WTC11 (cell line): Measurements from ENCODE around the gene CNDP1. TPM values are rescaled to one million over a fixed set of nuclear protein-coding genes. Genes with fewer than 3 reads are reported as not detected.

Experiments
- ATAC-seq: fragments of 200-7000 bp; cut with Tn5 transposase; 2 replicates; pipeline ENCODE4 v1.10.0; 2021; ENCODE audit warnings: mild to moderate bottlenecking, moderate library complexity
- CTCF ChIA-PET: fragments of 300-600 bp; sonication (Branson Sonifier 250); formaldehyde crosslinking; loops from one replicate; lab custom pipeline; 2021; ENCODE audit warnings: antibody characterized with exemption; lab: Charles Lee
- POLR2A ChIA-PET: fragments of 350-600 bp; sonication (Branson Sonifier 250); formaldehyde crosslinking; loops from one replicate; lab custom pipeline; 2021; ENCODE audit warnings: antibody characterized with exemption; lab: Charles Lee
- DNase-seq: peaks from one replicate; pipeline ENCODE4 v3.0.0; 2021; ENCODE audit warnings: low spot score
- H3K27ac Mint-ChIP-seq: 2 replicates; pipeline ENCODE4 v1.8.0; 2021; ENCODE audit warnings: mixed read lengths
- H3K27me3 Mint-ChIP-seq: 2 replicates; pipeline ENCODE4 v1.8.0; 2021; ENCODE audit warnings: low read depth, mild to moderate bottlenecking, moderate library complexity, mixed read lengths
- H3K36me3 Mint-ChIP-seq: 2 replicates; pipeline ENCODE4 v1.8.0; 2021; ENCODE audit warnings: mixed read lengths
- H3K4me1 Mint-ChIP-seq: 2 replicates; pipeline ENCODE4 v1.8.0; 2022; ENCODE audit warnings: mixed read lengths
- H3K4me3 Mint-ChIP-seq: 2 replicates; pipeline ENCODE4 v1.8.0; 2021; ENCODE audit warnings: mild to moderate bottlenecking, moderate library complexity, mixed read lengths
- H3K9me3 Mint-ChIP-seq: 2 replicates; pipeline ENCODE4 v1.8.0; 2021; ENCODE audit warnings: mixed read lengths
- ELF4 ChIP-seq: sonication (generic); formaldehyde crosslinking; IDR thresholded peaks from 2 replicates; pipeline ENCODE4 v1.8.1; 2022; ENCODE audit warnings: low read depth, mild to moderate bottlenecking, moderate library complexity, missing genetic modification reagents
- FOXJ3 ChIP-seq: sonication (generic); formaldehyde crosslinking; IDR thresholded peaks from 2 replicates; pipeline ENCODE4 v1.9.0; 2021; ENCODE audit warnings: missing genetic modification reagents, mild to moderate bottlenecking, borderline replicate concordance
- FOXP4 ChIP-seq: sonication (generic); formaldehyde crosslinking; IDR thresholded peaks from 2 replicates; pipeline ENCODE4 v1.8.0; 2022; ENCODE audit warnings: mild to moderate bottlenecking, missing genetic modification reagents
- KAT7 ChIP-seq: sonication (generic); formaldehyde crosslinking; IDR thresholded peaks from 2 replicates; pipeline ENCODE4 v1.8.1; 2023; ENCODE audit warnings: missing genetic modification reagents, mild to moderate bottlenecking, borderline replicate concordance
- MAX ChIP-seq: sonication (generic); formaldehyde crosslinking; IDR thresholded peaks from 2 replicates; pipeline ENCODE4 v1.8.0; 2022; ENCODE audit warnings: mild to moderate bottlenecking, missing genetic modification reagents
- OVOL2 ChIP-seq: fragments of 250-450 bp; sonication (Bioruptor Pico); IDR thresholded peaks from 2 replicates; pipeline ENCODE4 v1.9.0; 2021; ENCODE audit warnings: mild to moderate bottlenecking, borderline replicate concordance
- PRDM15 ChIP-seq: sonication (generic); formaldehyde crosslinking; IDR thresholded peaks from 2 replicates; pipeline ENCODE4 v1.8.0; 2022; ENCODE audit warnings: missing genetic modification reagents
- PREB ChIP-seq: sonication (generic); formaldehyde crosslinking; IDR thresholded peaks from 2 replicates; pipeline ENCODE4 v1.8.1; 2022; ENCODE audit warnings: mild to moderate bottlenecking, missing genetic modification reagents, moderate library complexity, borderline replicate concordance
- ZNF281 ChIP-seq: sonication (generic); formaldehyde crosslinking; IDR thresholded peaks from 2 replicates; pipeline ENCODE4 v1.8.0; 2023; ENCODE audit warnings: mild to moderate bottlenecking, missing genetic modification reagents
- ZNF416 ChIP-seq: fragments of 250-450 bp; sonication (Bioruptor Pico); IDR thresholded peaks from 2 replicates; pipeline ENCODE4 v1.9.0; 2021; ENCODE audit warnings: mild to moderate bottlenecking, inconsistent platforms
- ZSCAN18 ChIP-seq: fragments of 250-450 bp; sonication (Bioruptor Pico); IDR thresholded peaks from 2 replicates; pipeline ENCODE4 v2.1.2; 2022; ENCODE audit warnings: mild to moderate bottlenecking, moderate library complexity
- total RNA-seq: library from RNA; stranded (reverse); gene quantifications from 3 replicates; pipeline ENCODE4 v1.2.3, GENCODE V29; 2021
- TF ChIP-seq, protein P1 (sequence below): sonication (generic); formaldehyde crosslinking; IDR thresholded peaks from 2 replicates; pipeline ENCODE4 v1.8.0; 2023; ENCODE audit warnings: missing genetic modification reagents
- TF ChIP-seq, protein P2 (sequence below): sonication (generic); formaldehyde crosslinking; IDR thresholded peaks from 2 replicates; pipeline ENCODE4 v1.8.1; 2022; ENCODE audit warnings: mild to moderate bottlenecking, moderate library complexity, missing genetic modification reagents

The CNDP1 gene
- total RNA-seq, 1 experiment from 2014 or later = 0.28 TPM

DNA sequence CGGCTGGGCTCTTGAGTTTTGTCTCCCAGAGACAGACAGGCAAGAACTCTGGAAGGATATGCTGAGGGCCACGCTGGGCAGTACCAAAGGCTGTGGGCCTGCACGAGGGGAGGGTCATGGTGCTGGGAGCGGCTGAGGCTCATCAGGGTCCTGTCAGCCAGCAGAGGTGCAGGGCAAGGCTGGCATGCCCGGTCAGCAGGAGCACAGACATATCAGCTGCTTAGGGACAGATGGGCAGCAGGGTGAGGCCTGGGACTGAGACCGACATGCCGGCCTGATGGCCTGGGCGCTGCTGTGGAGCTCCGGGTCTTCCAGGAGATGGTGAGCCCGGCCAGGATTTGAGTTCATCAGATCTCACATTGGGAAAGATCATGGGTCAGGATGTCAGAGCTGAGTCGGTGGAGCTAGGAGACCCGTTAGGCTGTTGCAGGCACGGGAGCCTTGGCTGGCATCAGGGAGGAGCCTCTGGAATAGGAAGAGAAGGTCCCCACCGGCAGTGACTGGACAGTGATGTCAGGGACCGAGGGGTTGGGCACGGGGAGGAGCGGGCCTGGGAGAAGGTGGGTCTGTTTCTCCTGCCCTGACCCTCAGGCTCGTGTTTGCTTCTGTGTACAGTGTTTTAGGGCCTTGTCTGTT is 19.3 kb upstream of the CNDP1 start:
- no peak overlapping the region for H3K4me3 Mint-ChIP-seq
- H3K36me3 Mint-ChIP-seq = peaks cover 72% of the 10 kb centered on the region
- ChIA-PET POLR2A (no interaction called here), CTCF (no interaction called here)
- no peak overlapping the region for H3K27ac Mint-ChIP-seq
- ATAC-seq (no peak), DNase-seq (no peak)
- no peaks in the 10 kb centered on the region for H3K27me3 Mint-ChIP-seq
- TF ChIP-seq ZNF416 = no peak
- TF ChIP-seq ELF4 (CRISPR knock-in tag) = no peak
- no peak for TF ChIP-seq FOXP4 (CRISPR knock-in tag)
- TF ChIP-seq FOXJ3 = no peak
- no peak for TF ChIP-seq PREB (CRISPR knock-in tag)
- TF ChIP-seq MAX (CRISPR knock-in tag) = no peak
- no peak for TF ChIP-seq ZNF281 (CRISPR knock-in tag)
- no peak for TF ChIP-seq PRDM15 (CRISPR knock-in tag)
- TF ChIP-seq, protein P1, sequence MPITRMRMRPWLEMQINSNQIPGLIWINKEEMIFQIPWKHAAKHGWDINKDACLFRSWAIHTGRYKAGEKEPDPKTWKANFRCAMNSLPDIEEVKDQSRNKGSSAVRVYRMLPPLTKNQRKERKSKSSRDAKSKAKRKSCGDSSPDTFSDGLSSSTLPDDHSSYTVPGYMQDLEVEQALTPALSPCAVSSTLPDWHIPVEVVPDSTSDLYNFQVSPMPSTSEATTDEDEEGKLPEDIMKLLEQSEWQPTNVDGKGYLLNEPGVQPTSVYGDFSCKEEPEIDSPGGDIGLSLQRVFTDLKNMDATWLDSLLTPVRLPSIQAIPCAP (CRISPR knock-in tag) = no peak
- TF ChIP-seq, protein P2, sequence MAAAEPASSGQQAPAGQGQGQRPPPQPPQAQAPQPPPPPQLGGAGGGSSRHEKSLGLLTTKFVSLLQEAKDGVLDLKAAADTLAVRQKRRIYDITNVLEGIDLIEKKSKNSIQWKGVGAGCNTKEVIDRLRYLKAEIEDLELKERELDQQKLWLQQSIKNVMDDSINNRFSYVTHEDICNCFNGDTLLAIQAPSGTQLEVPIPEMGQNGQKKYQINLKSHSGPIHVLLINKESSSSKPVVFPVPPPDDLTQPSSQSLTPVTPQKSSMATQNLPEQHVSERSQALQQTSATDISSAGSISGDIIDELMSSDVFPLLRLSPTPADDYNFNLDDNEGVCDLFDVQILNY (CRISPR knock-in tag) = no peak
- no peak for TF ChIP-seq ZSCAN18 (CRISPR knock-in tag)
- no peak for TF ChIP-seq KAT7
- TF ChIP-seq OVOL2 (CRISPR knock-in tag) = no peak
- peaks cover under 1% of the 10 kb centered on the region; the same call in 1 of the 2 replicates for H3K9me3 Mint-ChIP-seq
- H3K4me1 Mint-ChIP-seq = no peaks in the 10 kb centered on the region
